SK-N-SH (cell line): ENCODE results near the gene LILRB5. TPM values are rescaled to one million over a fixed set of nuclear protein-coding genes. Genes with fewer than 3 reads are reported as not detected.

Experiments used
- CTCF ChIA-PET: fragments of 300-600, 350-600 bp; formaldehyde crosslinking; extraction: SDS; loops from one replicate; lab custom pipeline; 2021; lab: Yijun Ruan, JAX
- POLR2A ChIA-PET: fragments of 350-600 bp; sonication (Branson Sonifier 250); formaldehyde crosslinking; extraction: SDS; loops from one replicate; lab custom pipeline; 2020; ENCODE audit warnings: antibody characterized with exemption, inconsistent platforms; lab: Yijun Ruan, JAX
- DNase-seq: peaks from one replicate; pipeline ENCODE4 v3.0.0; 2012
- H2AFZ ChIP-seq: fragments of 200-600 bp; sonication (generic); 2 replicates; pipeline ENCODE4 v1.8.1; 2016; ENCODE audit warnings: antibody characterized with exemption, mild to moderate bottlenecking, low read depth
- H3F3A ChIP-seq: fragments of 200-600 bp; sonication (generic); replicated peaks from 2 replicates; pipeline ENCODE3; 2016; ENCODE audit warnings: antibody characterized with exemption, mild to moderate bottlenecking; ENCODE audit not compliant: insufficient read depth
- H3K27ac ChIP-seq, 2 experiments: fragments of 200-500 bp in 1 of 2; fragments of 200-600 bp in 1 of 2; sonication (Bioruptor generic) in 1 of 2; sonication (generic), shearing (Covaris generic) in 1 of 2; 2 replicates each; pipeline versions ENCODE4 v1.5.1 to v1.6.1; 2014 to 2016; ENCODE audit warnings: low read depth in 2 of 2, inconsistent platforms in 1 of 2, low read length in 1 of 2, mild to moderate bottlenecking in 1 of 2, mixed read lengths in 1 of 2
- H3K27me3 ChIP-seq: fragments of 200-600 bp; sonication (generic), shearing (Covaris generic); 2 replicates; pipeline ENCODE4 v1.6.1; 2016; ENCODE audit warnings: mixed run types; ENCODE audit not compliant: insufficient read depth
- H3K36me3 ChIP-seq, 2 experiments: fragments of 200-500 bp in 1 of 2; fragments of 200-600 bp in 1 of 2; sonication (Bioruptor generic) in 1 of 2; sonication (generic) in 1 of 2; replicated peaks in 1 of 2; 2 replicates each; pipeline versions ENCODE3 to v1.5.1; 2014 to 2016; ENCODE audit warnings: low read length in 1 of 2, mild to moderate bottlenecking in 1 of 2; ENCODE audit not compliant: insufficient read depth in 2 of 2, control insufficient read depth in 1 of 2
- H3K4me1 ChIP-seq, 2 experiments: fragments of 200-500 bp in 1 of 2; fragments of 200-600 bp in 1 of 2; sonication (Bioruptor generic) in 1 of 2; sonication (generic), shearing (Covaris generic) in 1 of 2; 2 replicates each; pipeline versions ENCODE4 v1.5.1 to v1.6.1; 2014 to 2016; ENCODE audit warnings: low read depth in 1 of 2, low read length in 1 of 2, mixed run types in 1 of 2; ENCODE audit not compliant: insufficient read depth in 2 of 2, control insufficient read depth in 1 of 2
- H3K4me2 ChIP-seq: fragments of 200-600 bp; sonication (generic), shearing (Covaris generic); 2 replicates; pipeline ENCODE4 v1.6.1; 2017; ENCODE audit warnings: mixed run types
- H3K4me3 ChIP-seq, 2 experiments: fragments of 200-500 bp in 1 of 2; fragments of 200-600 bp in 1 of 2; sonication (Bioruptor generic) in 1 of 2; sonication (generic), shearing (Covaris generic) in 1 of 2; 2 replicates each; pipeline versions ENCODE4 v1.5.1 to v1.8.1; 2014 to 2016; ENCODE audit warnings: low read depth in 2 of 2, inconsistent platforms in 1 of 2, low read length in 1 of 2, mild to moderate bottlenecking in 1 of 2, mixed read lengths in 1 of 2, moderate library complexity in 1 of 2
- H3K79me2 ChIP-seq: fragments of 200-600 bp; sonication (generic); 2 replicates; pipeline ENCODE4 v1.8.1; 2017; ENCODE audit warnings: mild to moderate bottlenecking; ENCODE audit not compliant: insufficient read depth
- H3K9ac ChIP-seq: fragments of 200-600 bp; sonication (generic); 2 replicates; pipeline ENCODE4 v1.6.1; 2017; ENCODE audit warnings: mixed run types
- H3K9me2 ChIP-seq: fragments of 200-600 bp; sonication (generic); 2 replicates; pipeline ENCODE4 v1.6.1; 2017; ENCODE audit warnings: mixed run types
- H3K9me3 ChIP-seq: fragments of 200-600 bp; sonication (generic); 2 replicates; pipeline ENCODE4 v1.6.1; 2017; ENCODE audit warnings: mixed run types, mild to moderate bottlenecking, moderate library complexity
- H4K20me1 ChIP-seq: fragments of 200-600 bp; sonication (generic); 2 replicates; pipeline ENCODE4 v1.6.1; 2017; ENCODE audit warnings: mild to moderate bottlenecking, mixed run types; ENCODE audit not compliant: insufficient read depth
- CHD2 ChIP-seq: fragments of 150-350 bp; IDR thresholded peaks from 2 replicates; pipeline ENCODE4 v1.6.1; 2018; ENCODE audit warnings: low read length; ENCODE audit not compliant: partially characterized antibody
- CTCF ChIP-seq: fragments of 200-600 bp; sonication (generic); IDR thresholded peaks from 2 replicates; pipeline ENCODE4 v1.6.1; 2017; ENCODE audit warnings: antibody characterized with exemption, mild to moderate bottlenecking, moderate library complexity
- ELF1 ChIP-seq: IDR thresholded peaks from 2 replicates; pipeline ENCODE4 v1.4.0; 2012
- EP300 ChIP-seq, 2 experiments: IDR thresholded peaks; 2 replicates each; pipeline versions ENCODE4 v1.4.0 to v1.6.1; 2012; ENCODE audit warnings: borderline replicate concordance in 1 of 2, low read depth in 1 of 2, low read length in 1 of 2
- EZH2phosphoT487 ChIP-seq: fragments of 200-600 bp; sonication (generic); IDR thresholded peaks from 2 replicates; pipeline ENCODE4 v1.6.1; 2017; ENCODE audit warnings: low read depth, mixed run types, mild to moderate bottlenecking, antibody characterized with exemption, moderate library complexity, borderline replicate concordance
- FOSL2 ChIP-seq: IDR thresholded peaks from 2 replicates; pipeline ENCODE4 v1.4.0; 2012; ENCODE audit warnings: low read depth, mild to moderate bottlenecking, moderate library complexity, borderline replicate concordance
- FOXJ3 ChIP-seq: sonication (generic); formaldehyde crosslinking; IDR thresholded peaks from 2 replicates; pipeline ENCODE4 v1.5.1; 2020; ENCODE audit warnings: mild to moderate bottlenecking, missing genetic modification reagents
- FOXM1 ChIP-seq: IDR thresholded peaks from 2 replicates; pipeline ENCODE4 v1.4.0; 2012; ENCODE audit warnings: low read depth, mild to moderate bottlenecking
- GATA2 ChIP-seq: sonication (generic); formaldehyde crosslinking; IDR thresholded peaks from 2 replicates; pipeline ENCODE4 v1.5.0; 2020; ENCODE audit warnings: mild to moderate bottlenecking, missing genetic modification reagents
- IRF3 ChIP-seq: fragments of 150-350 bp; IDR thresholded peaks from 2 replicates; pipeline ENCODE4 v1.6.1; 2016; ENCODE audit warnings: mild to moderate bottlenecking, low read depth, low read length
- JUND ChIP-seq: IDR thresholded peaks from 2 replicates; pipeline ENCODE4 v1.4.0; 2012
- MAX ChIP-seq: IDR thresholded peaks from 2 replicates; pipeline ENCODE4 v1.4.0; 2012; ENCODE audit warnings: low read depth
- MEF2A ChIP-seq: IDR thresholded peaks from 2 replicates; pipeline ENCODE4 v1.4.0; 2012; ENCODE audit warnings: low read depth, borderline replicate concordance
- POLR2AphosphoS5 ChIP-seq: IDR thresholded peaks from 2 replicates; pipeline ENCODE4 v1.6.1; 2012; ENCODE audit warnings: low read depth, low read length
- RCOR1 ChIP-seq: fragments of 150-350 bp; IDR thresholded peaks from 2 replicates; pipeline ENCODE4 v1.6.1; 2017; ENCODE audit warnings: antibody characterized with exemption, low read length
- REST ChIP-seq: IDR thresholded peaks from 2 replicates; pipeline ENCODE4 v1.6.1; 2012; ENCODE audit warnings: mild to moderate bottlenecking, low read depth, low read length, moderate library complexity
- RFX5 ChIP-seq: IDR thresholded peaks from 2 replicates; pipeline ENCODE4 v1.6.1; 2012; ENCODE audit warnings: mild to moderate bottlenecking, improper control_type of control experiment, low read length
- SIN3A ChIP-seq: IDR thresholded peaks from 2 replicates; pipeline ENCODE4 v1.6.1; 2012; ENCODE audit warnings: low read depth, mild to moderate bottlenecking, low read length, moderate library complexity, borderline replicate concordance
- SMC3 ChIP-seq: IDR thresholded peaks from 2 replicates; pipeline ENCODE4 v1.6.1; 2012; ENCODE audit warnings: low read depth, low read length, improper control_type of control experiment
- ZBTB33 ChIP-seq: IDR thresholded peaks from 2 replicates; pipeline ENCODE4 v1.4.0; 2012; ENCODE audit warnings: low read depth, borderline replicate concordance
- WGBS: methylation state at CpG from one replicate; pipeline ENCODE4 v1.1.6; 2017; ENCODE audit warnings: low lambda C conversion rate; 5-methylcytosine and 5-hydroxymethylcytosine counted together
- polyA plus RNA-seq, 3 experiments: library from polyadenylated mRNA; depleted of rRNA; stranded (reverse); fragments of >200 nt; gene quantifications; 2 replicates each; pipeline ENCODE4 v1.2.3, GENCODE V29; 2012

Gene LILRB5
- polyA plus RNA-seq, 1 of the 3 experiments (the other 2 are of a cell fraction) = not detected

GRCh38 chr19:54302257-54302656, 45.2 kb upstream of the LILRB5 start:
- no peaks in the 10 kb centered on the region for H3K9me3 ChIP-seq
- H3K79me2 ChIP-seq = no peaks in the 10 kb centered on the region
- POLR2A ChIA-PET = no interaction called here
- no peaks in the 10 kb centered on the region for H3K36me3 ChIP-seq
- no peak overlapping the region for H3K4me3 ChIP-seq
- no peaks in the 10 kb centered on the region for H3K4me1 ChIP-seq
- TF ChIP-seq ZBTB33 = no peak
- TF ChIP-seq MEF2A = no peak
- TF ChIP-seq CTCF = no peak
- TF ChIP-seq SMC3 = no peak
- TF ChIP-seq RFX5 = no peak
- no peak for TF ChIP-seq GATA2 (CRISPR knock-in tag)
- no peak for TF ChIP-seq ELF1
- TF ChIP-seq RCOR1 = no peak
- no peak for TF ChIP-seq IRF3
- no peak for TF ChIP-seq POLR2AphosphoS5
- H3K27ac ChIP-seq = no peak overlapping the region
- H4K20me1 ChIP-seq = no peaks in the 10 kb centered on the region
- H3K4me2 ChIP-seq = no peak overlapping the region
- CTCF ChIA-PET = no interaction called here
- H2AFZ ChIP-seq = no peak overlapping the region
- no peaks in the 10 kb centered on the region for H3K9me2 ChIP-seq
- no peak overlapping the region for H3K9ac ChIP-seq
- no peak for DNase-seq
- WGBS = 7% methylated on average over 4 of the region's 4 CpGs
- H3K27me3 ChIP-seq = peaks cover 29% of the 10 kb centered on the region
- no peaks in the 10 kb centered on the region for H3F3A ChIP-seq

GRCh38 chr19:54299515-54299914, 42.4 kb upstream of the LILRB5 start:
- ChIA-PET CTCF (no interaction called here), POLR2A (no interaction called here)
- Histone ChIP-seq H3K36me3 (no peaks in the 10 kb centered on the region), H3K4me1 (no peaks in the 10 kb centered on the region), H3K9ac (no peak overlapping the region), H3K9me3 (no peaks in the 10 kb centered on the region), H3K4me3 (no peak overlapping the region), H3K27ac (no peak overlapping the region), H3K4me2 (no peak overlapping the region), H3K79me2 (no peaks in the 10 kb centered on the region), H3K27me3 (peaks cover 39% of the 10 kb centered on the region), H3K9me2 (no peaks in the 10 kb centered on the region), H2AFZ (no peak overlapping the region), H4K20me1 (no peaks in the 10 kb centered on the region), H3F3A (no peaks in the 10 kb centered on the region)
- 4% methylated on average over 5 of the region's 5 CpGs for WGBS
- no peak for DNase-seq
- TF ChIP-seq FOXJ3 (CRISPR knock-in tag) = no peak
- no peak for TF ChIP-seq MAX
- TF ChIP-seq FOSL2 = no peak
- TF ChIP-seq CHD2 = no peak
- TF ChIP-seq EZH2phosphoT487 = no peak
- no peak for TF ChIP-seq EP300 (IDR thresholded peaks at IDR 0.05; ENCODE audit: borderline replicate concordance in 1 of 2, low read depth in 1 of 2, low read length in 1 of 2)
- TF ChIP-seq REST = no peak
- TF ChIP-seq JUND = no peak
- no peak for TF ChIP-seq FOXM1
- TF ChIP-seq SIN3A = no peak
